Neural cell (in vitro differentiated cells): ENCODE data around the gene IFITM10.

Source experiments
- MXI1 ChIP-seq: fragments of 450-650 bp; conservative IDR thresholded peaks from 2 replicates; pipeline ENCODE4 v1.6.1; 2014; ENCODE audit warnings: antibody characterized with exemption, mild to moderate bottlenecking; ENCODE audit not compliant: poor library complexity, severe bottlenecking
- RAD21 ChIP-seq: fragments of 450-650 bp; conservative IDR thresholded peaks from 2 replicates; pipeline ENCODE4 v1.6.1; 2014; ENCODE audit warnings: antibody characterized with exemption, mild to moderate bottlenecking, moderate library complexity
- TF ChIP-seq, protein P1 (sequence below): fragments of 450-650 bp; IDR thresholded peaks from 2 replicates; pipeline ENCODE4 v1.5.1; 2014; ENCODE audit warnings: antibody characterized with exemption, mild to moderate bottlenecking, moderate library complexity; ENCODE audit not compliant: poor library complexity, severe bottlenecking
- TF ChIP-seq, protein P2 (sequence below): IDR thresholded peaks from 2 replicates; pipeline ENCODE4 v1.6.1; 2012; ENCODE audit warnings: borderline replicate concordance

DNA sequence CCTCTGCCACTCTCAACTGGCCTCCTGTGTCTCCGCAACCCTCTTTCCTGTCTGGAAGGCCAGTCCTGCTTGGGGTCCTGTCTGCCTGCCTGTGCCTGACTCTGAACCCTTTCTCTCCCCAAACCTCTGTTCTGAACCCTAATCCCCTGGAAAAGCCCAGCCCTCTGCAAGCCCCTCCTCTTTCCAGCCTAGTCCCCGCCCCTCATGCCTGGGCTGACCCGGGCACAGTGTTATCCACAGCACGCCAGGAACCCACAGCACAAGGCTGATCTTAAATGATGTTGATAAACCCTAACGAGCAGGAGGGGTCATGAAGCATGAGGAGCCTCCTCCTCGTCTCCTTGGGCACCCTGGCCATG, at the start of gene IFITM10:
- TF ChIP-seq, protein P1, sequence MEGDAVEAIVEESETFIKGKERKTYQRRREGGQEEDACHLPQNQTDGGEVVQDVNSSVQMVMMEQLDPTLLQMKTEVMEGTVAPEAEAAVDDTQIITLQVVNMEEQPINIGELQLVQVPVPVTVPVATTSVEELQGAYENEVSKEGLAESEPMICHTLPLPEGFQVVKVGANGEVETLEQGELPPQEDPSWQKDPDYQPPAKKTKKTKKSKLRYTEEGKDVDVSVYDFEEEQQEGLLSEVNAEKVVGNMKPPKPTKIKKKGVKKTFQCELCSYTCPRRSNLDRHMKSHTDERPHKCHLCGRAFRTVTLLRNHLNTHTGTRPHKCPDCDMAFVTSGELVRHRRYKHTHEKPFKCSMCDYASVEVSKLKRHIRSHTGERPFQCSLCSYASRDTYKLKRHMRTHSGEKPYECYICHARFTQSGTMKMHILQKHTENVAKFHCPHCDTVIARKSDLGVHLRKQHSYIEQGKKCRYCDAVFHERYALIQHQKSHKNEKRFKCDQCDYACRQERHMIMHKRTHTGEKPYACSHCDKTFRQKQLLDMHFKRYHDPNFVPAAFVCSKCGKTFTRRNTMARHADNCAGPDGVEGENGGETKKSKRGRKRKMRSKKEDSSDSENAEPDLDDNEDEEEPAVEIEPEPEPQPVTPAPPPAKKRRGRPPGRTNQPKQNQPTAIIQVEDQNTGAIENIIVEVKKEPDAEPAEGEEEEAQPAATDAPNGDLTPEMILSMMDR: no peak
- no peak for TF ChIP-seq RAD21
- no peak for TF ChIP-seq MXI1
- TF ChIP-seq, protein P2, sequence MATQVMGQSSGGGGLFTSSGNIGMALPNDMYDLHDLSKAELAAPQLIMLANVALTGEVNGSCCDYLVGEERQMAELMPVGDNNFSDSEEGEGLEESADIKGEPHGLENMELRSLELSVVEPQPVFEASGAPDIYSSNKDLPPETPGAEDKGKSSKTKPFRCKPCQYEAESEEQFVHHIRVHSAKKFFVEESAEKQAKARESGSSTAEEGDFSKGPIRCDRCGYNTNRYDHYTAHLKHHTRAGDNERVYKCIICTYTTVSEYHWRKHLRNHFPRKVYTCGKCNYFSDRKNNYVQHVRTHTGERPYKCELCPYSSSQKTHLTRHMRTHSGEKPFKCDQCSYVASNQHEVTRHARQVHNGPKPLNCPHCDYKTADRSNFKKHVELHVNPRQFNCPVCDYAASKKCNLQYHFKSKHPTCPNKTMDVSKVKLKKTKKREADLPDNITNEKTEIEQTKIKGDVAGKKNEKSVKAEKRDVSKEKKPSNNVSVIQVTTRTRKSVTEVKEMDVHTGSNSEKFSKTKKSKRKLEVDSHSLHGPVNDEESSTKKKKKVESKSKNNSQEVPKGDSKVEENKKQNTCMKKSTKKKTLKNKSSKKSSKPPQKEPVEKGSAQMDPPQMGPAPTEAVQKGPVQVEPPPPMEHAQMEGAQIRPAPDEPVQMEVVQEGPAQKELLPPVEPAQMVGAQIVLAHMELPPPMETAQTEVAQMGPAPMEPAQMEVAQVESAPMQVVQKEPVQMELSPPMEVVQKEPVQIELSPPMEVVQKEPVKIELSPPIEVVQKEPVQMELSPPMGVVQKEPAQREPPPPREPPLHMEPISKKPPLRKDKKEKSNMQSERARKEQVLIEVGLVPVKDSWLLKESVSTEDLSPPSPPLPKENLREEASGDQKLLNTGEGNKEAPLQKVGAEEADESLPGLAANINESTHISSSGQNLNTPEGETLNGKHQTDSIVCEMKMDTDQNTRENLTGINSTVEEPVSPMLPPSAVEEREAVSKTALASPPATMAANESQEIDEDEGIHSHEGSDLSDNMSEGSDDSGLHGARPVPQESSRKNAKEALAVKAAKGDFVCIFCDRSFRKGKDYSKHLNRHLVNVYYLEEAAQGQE: no peak
